Measurements from ENCODE around the gene ANGEL1.

GRCh38 chr14:76755610-76756370, 56.9 kb downstream of the ANGEL1 start:
- TF ChIP-seq, protein P1, sequence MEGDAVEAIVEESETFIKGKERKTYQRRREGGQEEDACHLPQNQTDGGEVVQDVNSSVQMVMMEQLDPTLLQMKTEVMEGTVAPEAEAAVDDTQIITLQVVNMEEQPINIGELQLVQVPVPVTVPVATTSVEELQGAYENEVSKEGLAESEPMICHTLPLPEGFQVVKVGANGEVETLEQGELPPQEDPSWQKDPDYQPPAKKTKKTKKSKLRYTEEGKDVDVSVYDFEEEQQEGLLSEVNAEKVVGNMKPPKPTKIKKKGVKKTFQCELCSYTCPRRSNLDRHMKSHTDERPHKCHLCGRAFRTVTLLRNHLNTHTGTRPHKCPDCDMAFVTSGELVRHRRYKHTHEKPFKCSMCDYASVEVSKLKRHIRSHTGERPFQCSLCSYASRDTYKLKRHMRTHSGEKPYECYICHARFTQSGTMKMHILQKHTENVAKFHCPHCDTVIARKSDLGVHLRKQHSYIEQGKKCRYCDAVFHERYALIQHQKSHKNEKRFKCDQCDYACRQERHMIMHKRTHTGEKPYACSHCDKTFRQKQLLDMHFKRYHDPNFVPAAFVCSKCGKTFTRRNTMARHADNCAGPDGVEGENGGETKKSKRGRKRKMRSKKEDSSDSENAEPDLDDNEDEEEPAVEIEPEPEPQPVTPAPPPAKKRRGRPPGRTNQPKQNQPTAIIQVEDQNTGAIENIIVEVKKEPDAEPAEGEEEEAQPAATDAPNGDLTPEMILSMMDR (IDR thresholded peaks at IDR 0.05; ENCODE audit: low read depth, low read length, missing input control) = no peak
- TF ChIP-seq JUND (IDR thresholded peaks at IDR 0.05) = no peak
- no peak for TF ChIP-seq REST (IDR thresholded peaks at IDR 0.05)
- no peak for TF ChIP-seq SP1 (IDR thresholded peaks at IDR 0.05)
- TF ChIP-seq RAD21 (IDR thresholded peaks at IDR 0.05) = no peak
- TF ChIP-seq TAF1 (conservative IDR thresholded peaks at IDR 0.05) = no peak
- no peak for TF ChIP-seq ZBTB33 (IDR thresholded peaks at IDR 0.05)
- no peak for TF ChIP-seq MAX (IDR thresholded peaks at IDR 0.05)
- no peak for TF ChIP-seq GABPA (IDR thresholded peaks at IDR 0.05 in 1 of 2, conservative IDR thresholded peaks at IDR 0.05 in 1 of 2)
- no peak for TF ChIP-seq RXRA (IDR thresholded peaks at IDR 0.05)
- TF ChIP-seq, protein P2, sequence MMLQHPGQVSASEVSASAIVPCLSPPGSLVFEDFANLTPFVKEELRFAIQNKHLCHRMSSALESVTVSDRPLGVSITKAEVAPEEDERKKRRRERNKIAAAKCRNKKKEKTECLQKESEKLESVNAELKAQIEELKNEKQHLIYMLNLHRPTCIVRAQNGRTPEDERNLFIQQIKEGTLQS (IDR thresholded peaks at IDR 0.05) = no peak
- no peak for TF ChIP-seq FOXA1 (IDR thresholded peaks at IDR 0.05)

All from liver (tissue), 3 donors.